Stimulated activated CD4-positive, alpha-beta T cell treated with anti-CD3 and anti-CD28 coated beads, Interleukin-4, amount 100 ng/mL, for 1 hour (primary cell): ENCODE data around the gene NRXN3.

Source experiments
- DNase-seq: peaks from one replicate; pipeline ENCODE4 v3.0.0-alpha.2; 2020

Gene NRXN3

GRCh38 chr14:79822034-79822433 lies 1651.9 kb downstream of the NRXN3 start:
- DNase-seq, result no peak

GRCh38 chr14:79825046-79825521 lies 1654.9 kb downstream of the NRXN3 start:
- no peak for DNase-seq

GRCh38 chr14:79826362-79826761 lies 1656.2 kb downstream of the NRXN3 start:
- DNase-seq, result no peak

GRCh38 chr14:79829405-79830166 lies 1659.4 kb downstream of the NRXN3 start:
- no peak for DNase-seq

GRCh38 chr14:79831195-79831892 lies 1661.2 kb downstream of the NRXN3 start:
- DNase-seq, result no peak

- DNase-seq, result no peak
Measured at GRCh38 chr14:79833781-79834180, 1663.6 kb downstream of the NRXN3 start.

GRCh38 chr14:79834868-79835267 lies 1664.7 kb downstream of the NRXN3 start:
- DNase-seq, result no peak

- DNase-seq, result no peak
Measured at GRCh38 chr14:79836577-79836976, 1666.4 kb downstream of the NRXN3 start.

- DNase-seq, result no peak
Measured at GRCh38 chr14:79837699-79838098, 1667.5 kb downstream of the NRXN3 start.

GRCh38 chr14:79840103-79840502 lies 1669.9 kb downstream of the NRXN3 start:
- DNase-seq, result no peak

- no peak for DNase-seq
Measured at GRCh38 chr14:79840831-79841230, 1670.7 kb downstream of the NRXN3 start.

GRCh38 chr14:79841433-79841832 lies 1671.3 kb downstream of the NRXN3 start:
- no peak for DNase-seq

GRCh38 chr14:79842270-79842669 lies 1672.1 kb downstream of the NRXN3 start:
- DNase-seq, result no peak

GRCh38 chr14:79852950-79853744 lies 1683.0 kb downstream of the NRXN3 start:
- no peak for DNase-seq

GRCh38 chr14:79855789-79856188 lies 1685.6 kb downstream of the NRXN3 start:
- no peak for DNase-seq

GRCh38 chr14:79856381-79856780 lies 1686.2 kb downstream of the NRXN3 start:
- DNase-seq, result no peak

- no peak for DNase-seq
Measured at GRCh38 chr14:79861111-79861510, 1690.9 kb downstream of the NRXN3 start.

- DNase-seq, result no peak
Measured at GRCh38 chr14:79862045-79862444, 1691.9 kb downstream of the NRXN3 start.

GRCh38 chr14:79871136-79871535 lies 1701.0 kb downstream of the NRXN3 start:
- DNase-seq, result no peak

GRCh38 chr14:79878229-79878628 lies 1708.1 kb downstream of the NRXN3 start:
- no peak for DNase-seq

GRCh38 chr14:79878785-79879184 lies 1708.6 kb downstream of the NRXN3 start:
- no peak for DNase-seq

- no peak for DNase-seq
Measured at GRCh38 chr14:79881299-79881698, 1711.1 kb downstream of the NRXN3 start.

GRCh38 chr14:79890527-79890926 lies 1720.4 kb downstream of the NRXN3 start:
- DNase-seq, result no peak

- DNase-seq, result no peak
Measured at GRCh38 chr14:79896009-79896408, 1725.8 kb downstream of the NRXN3 start.
